WTC11 (cell line): ENCODE results near the gene MEIS2. TPM values are rescaled to one million over a fixed set of nuclear protein-coding genes. Genes with fewer than 3 reads are reported as not detected.

Experiments
- ATAC-seq: fragments of 200-7000 bp; cut with Tn5 transposase; 2 replicates; pipeline ENCODE4 v1.10.0; 2021; ENCODE audit warnings: mild to moderate bottlenecking, moderate library complexity
- CTCF ChIA-PET: fragments of 300-600 bp; sonication (Branson Sonifier 250); formaldehyde crosslinking; loops from one replicate; lab custom pipeline; 2021; ENCODE audit warnings: antibody characterized with exemption; lab: Charles Lee
- POLR2A ChIA-PET: fragments of 350-600 bp; sonication (Branson Sonifier 250); formaldehyde crosslinking; loops from one replicate; lab custom pipeline; 2021; ENCODE audit warnings: antibody characterized with exemption; lab: Charles Lee
- DNase-seq: peaks from one replicate; pipeline ENCODE4 v3.0.0; 2021; ENCODE audit warnings: low spot score
- H3K27ac Mint-ChIP-seq: 2 replicates; pipeline ENCODE4 v1.8.0; 2021; ENCODE audit warnings: mixed read lengths
- H3K27me3 Mint-ChIP-seq: 2 replicates; pipeline ENCODE4 v1.8.0; 2021; ENCODE audit warnings: low read depth, mild to moderate bottlenecking, moderate library complexity, mixed read lengths
- H3K36me3 Mint-ChIP-seq: 2 replicates; pipeline ENCODE4 v1.8.0; 2021; ENCODE audit warnings: mixed read lengths
- H3K4me1 Mint-ChIP-seq: 2 replicates; pipeline ENCODE4 v1.8.0; 2022; ENCODE audit warnings: mixed read lengths
- H3K4me3 Mint-ChIP-seq: 2 replicates; pipeline ENCODE4 v1.8.0; 2021; ENCODE audit warnings: mild to moderate bottlenecking, moderate library complexity, mixed read lengths
- H3K9me3 Mint-ChIP-seq: 2 replicates; pipeline ENCODE4 v1.8.0; 2021; ENCODE audit warnings: mixed read lengths
- GABPB1 ChIP-seq: sonication (generic); formaldehyde crosslinking; IDR thresholded peaks from 2 replicates; pipeline ENCODE4 v1.8.1; 2023; ENCODE audit warnings: mild to moderate bottlenecking, missing genetic modification reagents
- HMGA2 ChIP-seq: fragments of 250-450 bp; sonication (Bioruptor Pico); IDR thresholded peaks from 2 replicates; pipeline ENCODE4 v1.4.0; 2021; ENCODE audit warnings: mild to moderate bottlenecking, moderate library complexity
- JUN ChIP-seq: sonication (generic); formaldehyde crosslinking; IDR thresholded peaks from 2 replicates; pipeline ENCODE4 v1.8.0; 2023; ENCODE audit warnings: mild to moderate bottlenecking, missing genetic modification reagents
- MYBL2 ChIP-seq: sonication (generic); formaldehyde crosslinking; IDR thresholded peaks from 2 replicates; pipeline ENCODE4 v1.8.1; 2023; ENCODE audit warnings: mild to moderate bottlenecking, moderate library complexity, missing genetic modification reagents
- NFYB ChIP-seq: sonication (generic); formaldehyde crosslinking; conservative IDR thresholded peaks from 2 replicates; pipeline ENCODE4 v1.8.0; 2022; ENCODE audit warnings: low read depth, missing genetic modification reagents
- NR2C2 ChIP-seq: sonication (generic); formaldehyde crosslinking; IDR thresholded peaks from 2 replicates; pipeline ENCODE4 v1.8.0; 2022; ENCODE audit warnings: mild to moderate bottlenecking, missing genetic modification reagents
- NR3C1 ChIP-seq: sonication (generic); formaldehyde crosslinking; conservative IDR thresholded peaks from 2 replicates; pipeline ENCODE4 v1.8.1; 2023; ENCODE audit warnings: low read depth, mild to moderate bottlenecking, missing genetic modification reagents
- OVOL2 ChIP-seq: fragments of 250-450 bp; sonication (Bioruptor Pico); IDR thresholded peaks from 2 replicates; pipeline ENCODE4 v1.9.0; 2021; ENCODE audit warnings: mild to moderate bottlenecking, borderline replicate concordance
- SMAD3 ChIP-seq: sonication (generic); formaldehyde crosslinking; IDR thresholded peaks from 2 replicates; pipeline ENCODE4 v1.8.0; 2022; ENCODE audit warnings: missing genetic modification reagents, mild to moderate bottlenecking, borderline replicate concordance
- SMAD4 ChIP-seq: sonication (generic); formaldehyde crosslinking; IDR thresholded peaks from 2 replicates; pipeline ENCODE4 v1.8.0; 2022; ENCODE audit warnings: mild to moderate bottlenecking, missing genetic modification reagents
- ZBTB21 ChIP-seq: sonication (generic); formaldehyde crosslinking; IDR thresholded peaks from 2 replicates; pipeline ENCODE4 v1.8.1; 2023; ENCODE audit warnings: mild to moderate bottlenecking, missing genetic modification reagents, borderline replicate concordance
- ZNF138 ChIP-seq: sonication (generic); formaldehyde crosslinking; conservative IDR thresholded peaks from 2 replicates; pipeline ENCODE4 v1.8.1; 2022; ENCODE audit warnings: mild to moderate bottlenecking, moderate library complexity, missing genetic modification reagents
- ZNF232 ChIP-seq: sonication (generic); formaldehyde crosslinking; IDR thresholded peaks from 2 replicates; pipeline ENCODE4 v1.8.0; 2022; ENCODE audit warnings: mild to moderate bottlenecking, missing genetic modification reagents
- ZNF263 ChIP-seq: sonication (generic); formaldehyde crosslinking; IDR thresholded peaks from 2 replicates; pipeline ENCODE4 v1.8.1; 2022; ENCODE audit warnings: low read depth, mild to moderate bottlenecking, moderate library complexity, missing genetic modification reagents
- ZNF416 ChIP-seq: fragments of 250-450 bp; sonication (Bioruptor Pico); IDR thresholded peaks from 2 replicates; pipeline ENCODE4 v1.9.0; 2021; ENCODE audit warnings: mild to moderate bottlenecking, inconsistent platforms
- ZNF423 ChIP-seq: fragments of 250-450 bp; sonication (Bioruptor Pico); IDR thresholded peaks from 2 replicates; pipeline ENCODE4 v2.1.2; 2022; ENCODE audit warnings: mild to moderate bottlenecking, moderate library complexity
- total RNA-seq: library from RNA; stranded (reverse); gene quantifications from 3 replicates; pipeline ENCODE4 v1.2.3, GENCODE V29; 2021
- TF ChIP-seq, protein P1 (sequence below): sonication (generic); formaldehyde crosslinking; conservative IDR thresholded peaks from 2 replicates; pipeline ENCODE4 v1.8.1; 2023; ENCODE audit warnings: mild to moderate bottlenecking, low read depth, missing genetic modification reagents, moderate library complexity
- TF ChIP-seq, protein P2 (sequence below): sonication (generic); formaldehyde crosslinking; IDR thresholded peaks from 2 replicates; pipeline ENCODE4 v1.8.1; 2022; ENCODE audit warnings: missing genetic modification reagents, borderline replicate concordance
- TF ChIP-seq, protein P3 (sequence below): sonication (generic); formaldehyde crosslinking; IDR thresholded peaks from 2 replicates; pipeline ENCODE4 v1.8.1; 2022; ENCODE audit warnings: low read depth, missing genetic modification reagents, borderline replicate concordance
- TF ChIP-seq, protein P4 (sequence below): sonication (generic); formaldehyde crosslinking; IDR thresholded peaks from 2 replicates; pipeline ENCODE4 v1.8.1; 2023; ENCODE audit warnings: mild to moderate bottlenecking, missing genetic modification reagents, moderate library complexity
- TF ChIP-seq, protein P5 (sequence below): sonication (generic); formaldehyde crosslinking; IDR thresholded peaks from 2 replicates; pipeline ENCODE4 v1.8.0; 2022; ENCODE audit warnings: mild to moderate bottlenecking, missing genetic modification reagents
- TF ChIP-seq, protein P6 (sequence below): sonication (generic); formaldehyde crosslinking; IDR thresholded peaks from 2 replicates; pipeline ENCODE4 v1.8.1; 2022; ENCODE audit warnings: mild to moderate bottlenecking, moderate library complexity, missing genetic modification reagents
- TF ChIP-seq, protein P7 (sequence below): sonication (generic); formaldehyde crosslinking; IDR thresholded peaks from 2 replicates; pipeline ENCODE4 v1.8.0; 2023; ENCODE audit warnings: mild to moderate bottlenecking, missing genetic modification reagents
- TF ChIP-seq, protein P8 (sequence below): fragments of 250-450 bp; sonication (Bioruptor Pico); IDR thresholded peaks from 2 replicates; pipeline ENCODE4 v2.1.2; 2022; ENCODE audit warnings: mild to moderate bottlenecking, moderate library complexity

Gene MEIS2
- total RNA-seq, 1 experiment from 2014 or later, result 0.57 TPM

DNA sequence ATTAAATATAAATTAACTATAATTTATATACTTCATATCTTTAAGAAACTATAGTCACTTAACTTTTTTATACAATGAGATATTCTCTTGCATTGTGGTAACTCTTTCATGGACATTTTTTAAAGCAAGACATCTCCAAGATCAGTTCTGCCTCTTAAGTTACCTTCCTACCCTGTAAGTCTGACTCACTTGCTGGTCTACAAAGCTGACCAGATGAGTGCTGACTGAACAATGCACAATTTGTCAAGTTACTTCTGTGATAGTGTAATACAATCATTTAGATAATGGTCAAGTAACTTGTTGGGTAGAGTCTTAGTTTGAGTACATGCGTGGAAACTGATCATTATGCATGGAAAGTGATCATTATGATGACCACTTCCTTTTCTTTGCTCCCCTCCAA, 145.9 kb downstream of the MEIS2 start:
- ATAC-seq, result no peak
- peaks cover 6% of the 10 kb centered on the region; the same call in 1 of the 2 replicates for H3K4me1 Mint-ChIP-seq
- no peak for DNase-seq

DNA sequence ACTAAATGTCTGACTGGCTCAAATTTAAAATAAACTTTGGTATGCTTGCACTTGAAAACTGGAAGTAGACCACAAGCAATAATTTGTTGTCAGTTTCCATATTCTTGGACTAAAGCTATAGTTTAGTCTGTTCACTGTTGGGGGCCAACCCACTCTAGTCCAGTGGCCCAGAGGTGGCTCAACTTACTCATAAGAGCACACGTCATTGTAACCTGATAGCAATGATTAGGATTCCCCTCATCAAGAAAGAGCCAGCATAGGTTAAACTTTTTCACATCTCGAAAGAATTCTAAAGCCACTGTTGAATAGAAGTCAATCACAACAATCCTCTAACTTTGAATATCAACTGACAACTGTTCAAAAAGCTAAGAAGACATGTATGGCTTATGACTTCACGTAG, 147.0 kb downstream of the MEIS2 start:
- no peaks in the 10 kb centered on the region for H3K27me3 Mint-ChIP-seq
- no peak overlapping the region for H3K4me3 Mint-ChIP-seq
- H3K36me3 Mint-ChIP-seq, result no peaks in the 10 kb centered on the region
- H3K4me1 Mint-ChIP-seq, result peaks cover 6% of the 10 kb centered on the region; the same call in 1 of the 2 replicates
- ATAC-seq, result no peak
- H3K9me3 Mint-ChIP-seq, result no peaks in the 10 kb centered on the region
- no peak overlapping the region for H3K27ac Mint-ChIP-seq
- ChIA-PET CTCF (no interaction called here), POLR2A (no interaction called here)
- no peak for DNase-seq
- TF ChIP-seq, protein P1, sequence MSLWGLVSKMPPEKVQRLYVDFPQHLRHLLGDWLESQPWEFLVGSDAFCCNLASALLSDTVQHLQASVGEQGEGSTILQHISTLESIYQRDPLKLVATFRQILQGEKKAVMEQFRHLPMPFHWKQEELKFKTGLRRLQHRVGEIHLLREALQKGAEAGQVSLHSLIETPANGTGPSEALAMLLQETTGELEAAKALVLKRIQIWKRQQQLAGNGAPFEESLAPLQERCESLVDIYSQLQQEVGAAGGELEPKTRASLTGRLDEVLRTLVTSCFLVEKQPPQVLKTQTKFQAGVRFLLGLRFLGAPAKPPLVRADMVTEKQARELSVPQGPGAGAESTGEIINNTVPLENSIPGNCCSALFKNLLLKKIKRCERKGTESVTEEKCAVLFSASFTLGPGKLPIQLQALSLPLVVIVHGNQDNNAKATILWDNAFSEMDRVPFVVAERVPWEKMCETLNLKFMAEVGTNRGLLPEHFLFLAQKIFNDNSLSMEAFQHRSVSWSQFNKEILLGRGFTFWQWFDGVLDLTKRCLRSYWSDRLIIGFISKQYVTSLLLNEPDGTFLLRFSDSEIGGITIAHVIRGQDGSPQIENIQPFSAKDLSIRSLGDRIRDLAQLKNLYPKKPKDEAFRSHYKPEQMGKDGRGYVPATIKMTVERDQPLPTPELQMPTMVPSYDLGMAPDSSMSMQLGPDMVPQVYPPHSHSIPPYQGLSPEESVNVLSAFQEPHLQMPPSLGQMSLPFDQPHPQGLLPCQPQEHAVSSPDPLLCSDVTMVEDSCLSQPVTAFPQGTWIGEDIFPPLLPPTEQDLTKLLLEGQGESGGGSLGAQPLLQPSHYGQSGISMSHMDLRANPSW (CRISPR knock-in tag), result no peak
- TF ChIP-seq ZNF138 (CRISPR knock-in tag) (no peak), SMAD3 (CRISPR knock-in tag) (no peak), NR3C1 (no peak), GABPB1 (CRISPR knock-in tag) (no peak), NR2C2 (no peak), SMAD4 (CRISPR knock-in tag) (no peak), ZNF232 (CRISPR knock-in tag) (no peak)
- TF ChIP-seq, protein P2, sequence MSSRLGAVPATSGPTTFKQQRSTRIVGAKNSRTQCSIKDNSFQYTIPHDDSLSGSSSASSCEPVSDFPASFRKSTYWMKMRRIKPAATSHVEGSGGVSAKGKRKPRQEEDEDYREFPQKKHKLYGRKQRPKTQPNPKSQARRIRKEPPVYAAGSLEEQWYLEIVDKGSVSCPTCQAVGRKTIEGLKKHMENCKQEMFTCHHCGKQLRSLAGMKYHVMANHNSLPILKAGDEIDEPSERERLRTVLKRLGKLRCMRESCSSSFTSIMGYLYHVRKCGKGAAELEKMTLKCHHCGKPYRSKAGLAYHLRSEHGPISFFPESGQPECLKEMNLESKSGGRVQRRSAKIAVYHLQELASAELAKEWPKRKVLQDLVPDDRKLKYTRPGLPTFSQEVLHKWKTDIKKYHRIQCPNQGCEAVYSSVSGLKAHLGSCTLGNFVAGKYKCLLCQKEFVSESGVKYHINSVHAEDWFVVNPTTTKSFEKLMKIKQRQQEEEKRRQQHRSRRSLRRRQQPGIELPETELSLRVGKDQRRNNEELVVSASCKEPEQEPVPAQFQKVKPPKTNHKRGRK (CRISPR knock-in tag), result no peak

More for the DNA sequence above, 145.9 kb downstream of the MEIS2 start:
- ChIA-PET CTCF (no interaction called here), POLR2A (no interaction called here)
- Mint-ChIP-seq H3K36me3 (no peaks in the 10 kb centered on the region), H3K27ac (no peak overlapping the region), H3K9me3 (no peaks in the 10 kb centered on the region), H3K4me3 (no peak overlapping the region), H3K27me3 (no peaks in the 10 kb centered on the region)
- TF ChIP-seq ZBTB21 (CRISPR knock-in tag), result no peak
- no peak for TF ChIP-seq MYBL2
- TF ChIP-seq ZNF423 (CRISPR knock-in tag), result no peak
- TF ChIP-seq, protein P3, sequence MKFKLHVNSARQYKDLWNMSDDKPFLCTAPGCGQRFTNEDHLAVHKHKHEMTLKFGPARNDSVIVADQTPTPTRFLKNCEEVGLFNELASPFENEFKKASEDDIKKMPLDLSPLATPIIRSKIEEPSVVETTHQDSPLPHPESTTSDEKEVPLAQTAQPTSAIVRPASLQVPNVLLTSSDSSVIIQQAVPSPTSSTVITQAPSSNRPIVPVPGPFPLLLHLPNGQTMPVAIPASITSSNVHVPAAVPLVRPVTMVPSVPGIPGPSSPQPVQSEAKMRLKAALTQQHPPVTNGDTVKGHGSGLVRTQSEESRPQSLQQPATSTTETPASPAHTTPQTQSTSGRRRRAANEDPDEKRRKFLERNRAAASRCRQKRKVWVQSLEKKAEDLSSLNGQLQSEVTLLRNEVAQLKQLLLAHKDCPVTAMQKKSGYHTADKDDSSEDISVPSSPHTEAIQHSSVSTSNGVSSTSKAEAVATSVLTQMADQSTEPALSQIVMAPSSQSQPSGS, result no peak
- TF ChIP-seq, protein P4, sequence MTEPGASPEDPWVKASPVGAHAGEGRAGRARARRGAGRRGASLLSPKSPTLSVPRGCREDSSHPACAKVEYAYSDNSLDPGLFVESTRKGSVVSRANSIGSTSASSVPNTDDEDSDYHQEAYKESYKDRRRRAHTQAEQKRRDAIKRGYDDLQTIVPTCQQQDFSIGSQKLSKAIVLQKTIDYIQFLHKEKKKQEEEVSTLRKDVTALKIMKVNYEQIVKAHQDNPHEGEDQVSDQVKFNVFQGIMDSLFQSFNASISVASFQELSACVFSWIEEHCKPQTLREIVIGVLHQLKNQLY, result no peak
- no peak for TF ChIP-seq NR3C1
- TF ChIP-seq, protein P5, sequence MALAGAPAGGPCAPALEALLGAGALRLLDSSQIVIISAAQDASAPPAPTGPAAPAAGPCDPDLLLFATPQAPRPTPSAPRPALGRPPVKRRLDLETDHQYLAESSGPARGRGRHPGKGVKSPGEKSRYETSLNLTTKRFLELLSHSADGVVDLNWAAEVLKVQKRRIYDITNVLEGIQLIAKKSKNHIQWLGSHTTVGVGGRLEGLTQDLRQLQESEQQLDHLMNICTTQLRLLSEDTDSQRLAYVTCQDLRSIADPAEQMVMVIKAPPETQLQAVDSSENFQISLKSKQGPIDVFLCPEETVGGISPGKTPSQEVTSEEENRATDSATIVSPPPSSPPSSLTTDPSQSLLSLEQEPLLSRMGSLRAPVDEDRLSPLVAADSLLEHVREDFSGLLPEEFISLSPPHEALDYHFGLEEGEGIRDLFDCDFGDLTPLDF (CRISPR knock-in tag), result no peak
- TF ChIP-seq, protein P6, sequence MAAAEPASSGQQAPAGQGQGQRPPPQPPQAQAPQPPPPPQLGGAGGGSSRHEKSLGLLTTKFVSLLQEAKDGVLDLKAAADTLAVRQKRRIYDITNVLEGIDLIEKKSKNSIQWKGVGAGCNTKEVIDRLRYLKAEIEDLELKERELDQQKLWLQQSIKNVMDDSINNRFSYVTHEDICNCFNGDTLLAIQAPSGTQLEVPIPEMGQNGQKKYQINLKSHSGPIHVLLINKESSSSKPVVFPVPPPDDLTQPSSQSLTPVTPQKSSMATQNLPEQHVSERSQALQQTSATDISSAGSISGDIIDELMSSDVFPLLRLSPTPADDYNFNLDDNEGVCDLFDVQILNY (CRISPR knock-in tag), result no peak
- TF ChIP-seq NFYB (CRISPR knock-in tag), result no peak
- no peak for TF ChIP-seq ZNF263
- TF ChIP-seq, protein P7, sequence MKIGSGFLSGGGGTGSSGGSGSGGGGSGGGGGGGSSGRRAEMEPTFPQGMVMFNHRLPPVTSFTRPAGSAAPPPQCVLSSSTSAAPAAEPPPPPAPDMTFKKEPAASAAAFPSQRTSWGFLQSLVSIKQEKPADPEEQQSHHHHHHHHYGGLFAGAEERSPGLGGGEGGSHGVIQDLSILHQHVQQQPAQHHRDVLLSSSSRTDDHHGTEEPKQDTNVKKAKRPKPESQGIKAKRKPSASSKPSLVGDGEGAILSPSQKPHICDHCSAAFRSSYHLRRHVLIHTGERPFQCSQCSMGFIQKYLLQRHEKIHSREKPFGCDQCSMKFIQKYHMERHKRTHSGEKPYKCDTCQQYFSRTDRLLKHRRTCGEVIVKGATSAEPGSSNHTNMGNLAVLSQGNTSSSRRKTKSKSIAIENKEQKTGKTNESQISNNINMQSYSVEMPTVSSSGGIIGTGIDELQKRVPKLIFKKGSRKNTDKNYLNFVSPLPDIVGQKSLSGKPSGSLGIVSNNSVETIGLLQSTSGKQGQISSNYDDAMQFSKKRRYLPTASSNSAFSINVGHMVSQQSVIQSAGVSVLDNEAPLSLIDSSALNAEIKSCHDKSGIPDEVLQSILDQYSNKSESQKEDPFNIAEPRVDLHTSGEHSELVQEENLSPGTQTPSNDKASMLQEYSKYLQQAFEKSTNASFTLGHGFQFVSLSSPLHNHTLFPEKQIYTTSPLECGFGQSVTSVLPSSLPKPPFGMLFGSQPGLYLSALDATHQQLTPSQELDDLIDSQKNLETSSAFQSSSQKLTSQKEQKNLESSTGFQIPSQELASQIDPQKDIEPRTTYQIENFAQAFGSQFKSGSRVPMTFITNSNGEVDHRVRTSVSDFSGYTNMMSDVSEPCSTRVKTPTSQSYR, result no peak
- no peak for TF ChIP-seq OVOL2 (CRISPR knock-in tag)
- TF ChIP-seq ZNF416 (CRISPR knock-in tag), result no peak
- TF ChIP-seq, protein P8, sequence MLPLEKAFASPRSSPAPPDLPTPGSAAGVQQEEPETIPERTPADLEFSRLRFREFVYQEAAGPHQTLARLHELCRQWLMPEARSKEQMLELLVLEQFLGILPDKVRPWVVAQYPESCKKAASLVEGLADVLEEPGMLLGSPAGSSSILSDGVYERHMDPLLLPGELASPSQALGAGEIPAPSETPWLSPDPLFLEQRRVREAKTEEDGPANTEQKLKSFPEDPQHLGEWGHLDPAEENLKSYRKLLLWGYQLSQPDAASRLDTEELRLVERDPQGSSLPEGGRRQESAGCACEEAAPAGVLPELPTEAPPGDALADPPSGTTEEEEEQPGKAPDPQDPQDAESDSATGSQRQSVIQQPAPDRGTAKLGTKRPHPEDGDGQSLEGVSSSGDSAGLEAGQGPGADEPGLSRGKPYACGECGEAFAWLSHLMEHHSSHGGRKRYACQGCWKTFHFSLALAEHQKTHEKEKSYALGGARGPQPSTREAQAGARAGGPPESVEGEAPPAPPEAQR (CRISPR knock-in tag), result no peak
- TF ChIP-seq JUN (CRISPR knock-in tag), result no peak
- TF ChIP-seq HMGA2, result no peak
